Lung (tissue), 12 donors: Measurements from ENCODE around the gene ITPKB. TPM values are rescaled to one million over a fixed set of nuclear protein-coding genes. Genes with fewer than 3 reads are reported as not detected.

Experiments
- ATAC-seq: fragments of 200-7000 bp; cut with Tn5 transposase; one replicate; pipeline ENCODE4 v1.9.1; 2020; ENCODE audit warnings: moderate number of reproducible peaks; ENCODE audit not compliant: insufficient read depth, low FRiP score
- DNase-seq, 3 donors: peaks; one replicate each; pipeline ENCODE4 v3.0.0-alpha.2; 2013 to 2017
- H3K27ac ChIP-seq, 2 donors: one replicate each; pipeline ENCODE4 v1.5.1; 2013; ENCODE audit warnings: mild to moderate bottlenecking in 2 of 2, moderate library complexity in 2 of 2, control low read depth in 1 of 2, inconsistent platforms in 1 of 2, low read depth in 1 of 2, low read length in 1 of 2
- H3K27me3 ChIP-seq, 3 donors: one replicate each; pipeline ENCODE4 v1.5.1; 2013; ENCODE audit warnings: low read length in 2 of 3; ENCODE audit not compliant: control insufficient read depth in 3 of 3, insufficient read depth in 3 of 3
- H3K36me3 ChIP-seq, 4 donors: one replicate each; pipeline ENCODE4 v1.5.1; 2013; ENCODE audit warnings: low read length in 4 of 4, mild to moderate bottlenecking in 1 of 4, moderate library complexity in 1 of 4; ENCODE audit not compliant: control insufficient read depth in 4 of 4, insufficient read depth in 4 of 4
- H3K4me1 ChIP-seq, 5 donors: one replicate each; pipeline ENCODE4 v1.5.1; 2013; ENCODE audit warnings: low read length in 5 of 5, mild to moderate bottlenecking in 2 of 5, moderate library complexity in 1 of 5; ENCODE audit not compliant: control insufficient read depth in 5 of 5, insufficient read depth in 5 of 5
- H3K4me3 ChIP-seq: one replicate; pipeline ENCODE4 v1.5.1; 2013; ENCODE audit warnings: mild to moderate bottlenecking, control low read depth, moderate library complexity
- H3K9ac ChIP-seq, 2 donors: one replicate each; pipeline ENCODE4 v1.5.1; 2013; ENCODE audit warnings: low read length in 2 of 2, control low read depth in 1 of 2; ENCODE audit not compliant: insufficient read depth in 1 of 2
- H3K9me3 ChIP-seq, 4 donors: one replicate each; pipeline ENCODE4 v1.5.1; 2013; ENCODE audit warnings: low read length in 3 of 4, mild to moderate bottlenecking in 1 of 4, moderate library complexity in 1 of 4; ENCODE audit not compliant: control insufficient read depth in 4 of 4, insufficient read depth in 3 of 4
- CTCF ChIP-seq: IDR thresholded peaks from 2 replicates; pipeline ENCODE4 v1.5.1; 2012; ENCODE audit warnings: mild to moderate bottlenecking; ENCODE audit errors: control extremely low read depth, extremely low read depth
- WGBS, 2 donors: extraction: QIAGEN DNeasy Blood & Tissue Kit; methylation state at CpG; one replicate each; pipeline ENCODE4 v1.1.7; 2013; 5-methylcytosine and 5-hydroxymethylcytosine counted together
- polyA plus RNA-seq, 2 donors: library from polyadenylated mRNA; stranded (reverse); fragments of 200-250 nt; gene quantifications; one replicate each; pipeline ENCODE4 v1.2.1, GENCODE V29; 2013
- total RNA-seq, 2 donors: library from RNA; depleted of rRNA in 1 of 2; stranded (reverse); fragments of >200 nt in 1 of 2; gene quantifications; one replicate each; pipeline ENCODE4 v1.2.1, GENCODE V29; 2014 to 2021
- donor health status: control.
- donor health status: control.
- donor health status: Bipolar disorder and iron deficiency.
- donor health status: healthy.
- donor health status: DM: yes; HTN: yes; CAD: no.

ITPKB gene
- total and polyA plus RNA-seq, 4 donors: 9.9 to 46.6 (median 28.1) TPM

- Histone ChIP-seq H3K9ac (no peak overlapping the region), H3K27me3 (no peaks in the 10 kb centered on the region), H3K4me3 (no peak overlapping the region), H3K9me3 (peaks cover 0 to 2% (median 0%) of the 10 kb centered on the region in 4 donors), H3K36me3 (peaks cover 0 to 67% (median 20%) of the 10 kb centered on the region in 4 donors), H3K4me1 (peaks cover 0 to 14% (median 2%) of the 10 kb centered on the region in 5 donors), H3K27ac (no peak overlapping the region)
- TF ChIP-seq CTCF: no peak
- ATAC-seq: no peak
- WGBS, 2 donors: 76 to 88% methylated on average over 10 of the region's 10 CpGs
- DNase-seq: no peak
Measured at GRCh38 chr1:226644541-226645176, 94.4 kb downstream of the ITPKB start.

GRCh38 chr1:226643611-226644540 is 95.2 kb downstream of the ITPKB start:
- no peak for DNase-seq
- ATAC-seq: no peak
- no peak for TF ChIP-seq CTCF
- H3K4me1 ChIP-seq: peaks cover 0 to 14% (median 2%) of the 10 kb centered on the region in 5 donors
- H3K9ac ChIP-seq: no peak overlapping the region
- peaks cover 0 to 72% (median 21%) of the 10 kb centered on the region in 4 donors for H3K36me3 ChIP-seq
- H3K27me3 ChIP-seq: no peaks in the 10 kb centered on the region
- H3K4me3 ChIP-seq: no peak overlapping the region
- peak overlapping the region in 1 of 2 donors; percentile 52 for H3K27ac ChIP-seq
- peaks cover 0 to 2% (median 0%) of the 10 kb centered on the region in 4 donors for H3K9me3 ChIP-seq
- 44 to 64% methylated on average over 16 to 18 of the region's 18 CpGs for WGBS, 2 donors

GRCh38 chr1:226643177-226643576 is 95.9 kb downstream of the ITPKB start:
- peak; percentile 61 for ATAC-seq
- Histone ChIP-seq H3K4me1 (peaks cover 0 to 14% (median 2%) of the 10 kb centered on the region in 5 donors), H3K27me3 (no peaks in the 10 kb centered on the region), H3K36me3 (peaks cover 0 to 74% (median 20%) of the 10 kb centered on the region in 4 donors), H3K9ac (no peak overlapping the region), H3K4me3 (no peak overlapping the region), H3K27ac (no peak overlapping the region), H3K9me3 (peaks cover 0 to 2% (median 0%) of the 10 kb centered on the region in 4 donors)
- no peak for TF ChIP-seq CTCF
- WGBS, 2 donors: 49 to 69% methylated on average over 9 of the region's 9 CpGs
- DNase-seq: no peak
